ENCODE results near the gene TUBB. TPM values are rescaled to one million over a fixed set of nuclear protein-coding genes. Genes with fewer than 3 reads are reported as not detected.

TUBB gene
- total and polyA plus RNA-seq, 9 of the 15 experiments (the other 6 are each of a cell fraction or from before 2014, with no cell fraction given): 971 to 2,870 (median 1,478) TPM

DNA sequence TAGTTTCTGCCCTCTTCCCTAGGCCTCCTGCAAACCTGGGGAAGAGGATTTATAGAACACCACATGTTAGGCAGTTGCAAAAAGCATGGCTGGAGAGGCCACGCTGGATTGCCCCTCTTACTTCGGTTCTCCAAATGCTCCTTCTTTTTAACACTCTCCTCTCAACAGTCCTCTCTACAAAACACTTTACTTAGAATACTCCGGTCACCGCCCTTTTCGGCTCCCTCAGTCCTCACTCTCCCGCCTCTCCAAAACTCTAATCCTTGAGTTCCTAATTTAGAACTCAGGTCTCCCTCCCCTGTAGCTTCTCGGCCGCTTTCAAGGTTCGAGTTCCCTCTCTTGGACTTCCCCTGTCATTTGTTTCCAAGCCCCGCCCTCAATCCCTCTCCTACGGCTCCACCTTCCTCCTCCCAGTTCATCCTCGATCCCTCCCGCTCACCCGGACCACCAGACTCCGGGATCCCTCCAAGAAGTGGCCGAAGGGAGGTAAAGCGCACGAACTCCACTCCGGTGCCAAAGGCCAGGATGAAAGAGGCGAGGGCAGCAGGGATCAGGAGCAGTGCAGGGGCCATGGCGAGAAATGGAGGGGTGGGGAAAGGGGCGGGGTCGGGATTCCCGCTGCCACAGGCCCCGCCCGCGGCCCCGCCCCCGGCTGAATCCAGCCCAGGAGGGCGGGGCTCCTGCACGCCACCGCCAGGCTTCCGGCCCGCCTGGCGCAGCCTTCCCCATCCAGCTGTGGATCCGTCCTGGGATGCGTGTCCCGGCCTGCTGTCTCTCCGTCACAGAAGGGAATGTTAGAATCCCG lies 29.5 kb upstream of the TUBB start, which contains the start of gene NRM (continued):
- TF ChIP-seq NR1H2 (CRISPR knock-in tag; IDR thresholded peaks at IDR 0.05): no peak
- no peak for TF ChIP-seq STAT5B (CRISPR knock-in tag; IDR thresholded peaks at IDR 0.05)
- TF ChIP-seq MEF2D (tag; conservative IDR thresholded peaks at IDR 0.05; ENCODE audit: low read depth): peak; percentile 73; the same call in 1 of the 2 replicates
- peak; percentile 47 for TF ChIP-seq MYC (IDR thresholded peaks at IDR 0.05; ENCODE audit: low read depth, low read length)
- no peak for TF ChIP-seq MYC (CRISPR knock-in tag; IDR thresholded peaks at IDR 0.05; ENCODE audit: borderline replicate concordance, low read depth)
- no peak for TF ChIP-seq C11orf30 (IDR thresholded peaks at IDR 0.05; ENCODE audit: low read depth)
- TF ChIP-seq ZNF431 (CRISPR knock-in tag; IDR thresholded peaks at IDR 0.05): no peak
- no peak for TF ChIP-seq PHF21A (IDR thresholded peaks at IDR 0.05; ENCODE audit: borderline replicate concordance, low read depth)
- no peak for TF ChIP-seq ZC3H4 (CRISPR knock-in tag; IDR thresholded peaks at IDR 0.05; ENCODE audit: borderline replicate concordance)
- TF ChIP-seq TRIM28 (IDR thresholded peaks at IDR 0.05): no peak
- no peak for TF ChIP-seq FOXJ2 (tag; IDR thresholded peaks at IDR 0.05)
- TF ChIP-seq BHLHE40 (IDR thresholded peaks at IDR 0.05; ENCODE audit: low read length): peak; percentile 82
- TF ChIP-seq ZNF239 (CRISPR knock-in tag; IDR thresholded peaks at IDR 0.05): no peak
- TF ChIP-seq, protein P1, sequence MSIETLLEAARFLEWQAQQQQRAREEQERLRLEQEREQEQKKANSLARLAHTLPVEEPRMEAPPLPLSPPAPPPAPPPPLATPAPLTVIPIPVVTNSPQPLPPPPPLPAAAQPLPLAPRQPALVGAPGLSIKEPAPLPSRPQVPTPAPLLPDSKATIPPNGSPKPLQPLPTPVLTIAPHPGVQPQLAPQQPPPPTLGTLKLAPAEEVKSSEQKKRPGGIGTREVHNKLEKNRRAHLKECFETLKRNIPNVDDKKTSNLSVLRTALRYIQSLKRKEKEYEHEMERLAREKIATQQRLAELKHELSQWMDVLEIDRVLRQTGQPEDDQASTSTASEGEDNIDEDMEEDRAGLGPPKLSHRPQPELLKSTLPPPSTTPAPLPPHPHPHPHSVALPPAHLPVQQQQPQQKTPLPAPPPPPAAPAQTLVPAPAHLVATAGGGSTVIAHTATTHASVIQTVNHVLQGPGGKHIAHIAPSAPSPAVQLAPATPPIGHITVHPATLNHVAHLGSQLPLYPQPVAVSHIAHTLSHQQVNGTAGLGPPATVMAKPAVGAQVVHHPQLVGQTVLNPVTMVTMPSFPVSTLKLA (conservative IDR thresholded peaks at IDR 0.05): no peak
- no peak for TF ChIP-seq SMARCB1 (IDR thresholded peaks at IDR 0.05; ENCODE audit: insufficient read length, low read depth)
- no peak for TF ChIP-seq COPS2 (conservative IDR thresholded peaks at IDR 0.05)
- peak; percentile 80 for TF ChIP-seq POLR2G (IDR thresholded peaks at IDR 0.05; ENCODE audit: low read depth, low read length)
- no peak for TF ChIP-seq E2F3 (CRISPR knock-in tag; IDR thresholded peaks at IDR 0.05)
- TF ChIP-seq NFE2L1 (tag; IDR thresholded peaks at IDR 0.05; ENCODE audit: borderline replicate concordance, low read depth): no peak
- no peak for TF ChIP-seq ZSCAN29 (IDR thresholded peaks at IDR 0.05)
- no peak for TF ChIP-seq HNRNPL (IDR thresholded peaks at IDR 0.05; ENCODE audit: low read depth, low read length)
- TF ChIP-seq, protein P2, sequence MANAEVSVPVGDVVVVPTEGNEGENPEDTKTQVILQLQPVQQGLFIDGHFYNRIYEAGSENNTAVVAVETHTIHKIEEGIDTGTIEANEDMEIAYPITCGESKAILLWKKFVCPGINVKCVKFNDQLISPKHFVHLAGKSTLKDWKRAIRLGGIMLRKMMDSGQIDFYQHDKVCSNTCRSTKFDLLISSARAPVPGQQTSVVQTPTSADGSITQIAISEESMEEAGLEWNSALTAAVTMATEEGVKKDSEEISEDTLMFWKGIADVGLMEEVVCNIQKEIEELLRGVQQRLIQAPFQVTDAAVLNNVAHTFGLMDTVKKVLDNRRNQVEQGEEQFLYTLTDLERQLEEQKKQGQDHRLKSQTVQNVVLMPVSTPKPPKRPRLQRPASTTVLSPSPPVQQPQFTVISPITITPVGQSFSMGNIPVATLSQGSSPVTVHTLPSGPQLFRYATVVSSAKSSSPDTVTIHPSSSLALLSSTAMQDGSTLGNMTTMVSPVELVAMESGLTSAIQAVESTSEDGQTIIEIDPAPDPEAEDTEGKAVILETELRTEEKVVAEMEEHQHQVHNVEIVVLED (CRISPR knock-in tag; IDR thresholded peaks at IDR 0.05): no peak
- no peak for TF ChIP-seq SLC30A9 (CRISPR knock-in tag; IDR thresholded peaks at IDR 0.05)
- TF ChIP-seq, protein P3, sequence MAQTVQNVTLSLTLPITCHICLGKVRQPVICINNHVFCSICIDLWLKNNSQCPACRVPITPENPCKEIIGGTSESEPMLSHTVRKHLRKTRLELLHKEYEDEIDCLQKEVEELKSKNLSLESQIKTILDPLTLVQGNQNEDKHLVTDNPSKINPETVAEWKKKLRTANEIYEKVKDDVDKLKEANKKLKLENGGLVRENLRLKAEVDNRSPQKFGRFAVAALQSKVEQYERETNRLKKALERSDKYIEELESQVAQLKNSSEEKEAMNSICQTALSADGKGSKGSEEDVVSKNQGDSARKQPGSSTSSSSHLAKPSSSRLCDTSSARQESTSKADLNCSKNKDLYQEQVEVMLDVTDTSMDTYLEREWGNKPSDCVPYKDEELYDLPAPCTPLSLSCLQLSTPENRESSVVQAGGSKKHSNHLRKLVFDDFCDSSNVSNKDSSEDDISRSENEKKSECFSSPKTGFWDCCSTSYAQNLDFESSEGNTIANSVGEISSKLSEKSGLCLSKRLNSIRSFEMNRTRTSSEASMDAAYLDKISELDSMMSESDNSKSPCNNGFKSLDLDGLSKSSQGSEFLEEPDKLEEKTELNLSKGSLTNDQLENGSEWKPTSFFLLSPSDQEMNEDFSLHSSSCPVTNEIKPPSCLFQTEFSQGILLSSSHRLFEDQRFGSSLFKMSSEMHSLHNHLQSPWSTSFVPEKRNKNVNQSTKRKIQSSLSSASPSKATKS (CRISPR knock-in tag; IDR thresholded peaks at IDR 0.05): no peak
- no peak for TF ChIP-seq SIRT6 (IDR thresholded peaks at IDR 0.05; ENCODE audit: low read depth, low read length)
- no peak for TF ChIP-seq ZFP30 (CRISPR knock-in tag; IDR thresholded peaks at IDR 0.05; ENCODE audit: borderline replicate concordance)

Measured in K562 (cell line).